VCaP (cell line): ENCODE measurements around the gene DUSP15.

Experiments used
- H3K27ac ChIP-seq: fragments of 450-650 bp; 2 replicates; pipeline ENCODE4 v1.5.1; 2017
- CTCF ChIP-seq: fragments of 450-650 bp; conservative IDR thresholded peaks from 2 replicates; pipeline ENCODE4 v1.5.1; 2017; ENCODE audit warnings: mild to moderate bottlenecking, moderate library complexity

Gene DUSP15

DNA sequence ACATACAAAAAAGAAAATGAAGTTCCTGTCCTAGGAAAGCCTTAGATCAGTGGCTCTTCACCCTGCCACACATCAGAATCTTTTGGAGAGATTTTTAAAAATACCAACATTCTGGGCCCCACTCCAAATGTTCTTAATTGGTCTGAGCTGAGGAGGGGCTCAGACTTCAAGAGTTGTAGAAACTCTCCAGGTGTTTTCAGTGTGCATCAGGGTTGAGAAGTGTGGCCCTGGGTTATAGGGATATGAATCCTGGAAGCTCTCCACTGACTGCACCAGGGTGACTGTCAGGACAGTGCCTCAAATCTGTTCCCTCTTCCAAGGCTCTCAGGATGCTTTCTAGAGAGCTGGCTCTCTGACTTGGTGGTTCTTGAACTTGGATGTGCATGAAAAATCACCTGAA, 56.7 kb downstream of the DUSP15 start:
- no peak overlapping the region; the same call in 1 of the 2 replicates for H3K27ac ChIP-seq
- no peak for TF ChIP-seq CTCF

- no peak for TF ChIP-seq CTCF
- no peak overlapping the region for H3K27ac ChIP-seq
Observed at GRCh38 chr20:31811796-31812728, 58.3 kb downstream of the DUSP15 start.

GRCh38 chr20:31811198-31811597, 59.1 kb downstream of the DUSP15 start:
- no peak overlapping the region for H3K27ac ChIP-seq

More at GRCh38 chr20:31811198-31811597, 59.1 kb downstream of the DUSP15 start:
- TF ChIP-seq CTCF = no peak
